ENCODE results near the gene FADS3.

FADS3 gene

DNA sequence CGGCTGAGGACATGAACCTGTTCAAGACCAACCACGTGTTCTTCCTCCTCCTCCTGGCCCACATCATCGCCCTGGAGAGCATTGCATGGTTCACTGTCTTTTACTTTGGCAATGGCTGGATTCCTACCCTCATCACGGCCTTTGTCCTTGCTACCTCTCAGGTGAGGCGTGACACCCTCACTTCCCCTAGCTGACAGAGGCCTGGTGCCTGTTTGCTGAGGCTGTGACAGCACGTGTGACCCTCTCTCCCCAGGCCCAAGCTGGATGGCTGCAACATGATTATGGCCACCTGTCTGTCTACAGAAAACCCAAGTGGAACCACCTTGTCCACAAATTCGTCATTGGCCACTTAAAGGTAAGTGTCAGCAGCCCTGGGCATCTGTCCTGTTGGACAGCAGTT is 51.0 kb downstream of the FADS3 start:
- TF ChIP-seq, protein P1, sequence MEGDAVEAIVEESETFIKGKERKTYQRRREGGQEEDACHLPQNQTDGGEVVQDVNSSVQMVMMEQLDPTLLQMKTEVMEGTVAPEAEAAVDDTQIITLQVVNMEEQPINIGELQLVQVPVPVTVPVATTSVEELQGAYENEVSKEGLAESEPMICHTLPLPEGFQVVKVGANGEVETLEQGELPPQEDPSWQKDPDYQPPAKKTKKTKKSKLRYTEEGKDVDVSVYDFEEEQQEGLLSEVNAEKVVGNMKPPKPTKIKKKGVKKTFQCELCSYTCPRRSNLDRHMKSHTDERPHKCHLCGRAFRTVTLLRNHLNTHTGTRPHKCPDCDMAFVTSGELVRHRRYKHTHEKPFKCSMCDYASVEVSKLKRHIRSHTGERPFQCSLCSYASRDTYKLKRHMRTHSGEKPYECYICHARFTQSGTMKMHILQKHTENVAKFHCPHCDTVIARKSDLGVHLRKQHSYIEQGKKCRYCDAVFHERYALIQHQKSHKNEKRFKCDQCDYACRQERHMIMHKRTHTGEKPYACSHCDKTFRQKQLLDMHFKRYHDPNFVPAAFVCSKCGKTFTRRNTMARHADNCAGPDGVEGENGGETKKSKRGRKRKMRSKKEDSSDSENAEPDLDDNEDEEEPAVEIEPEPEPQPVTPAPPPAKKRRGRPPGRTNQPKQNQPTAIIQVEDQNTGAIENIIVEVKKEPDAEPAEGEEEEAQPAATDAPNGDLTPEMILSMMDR (IDR thresholded peaks at IDR 0.05; ENCODE audit: low read depth, low read length): no peak
- DNase-seq (ENCODE audit: extremely low read depth, low read depth): no peak

DNA sequence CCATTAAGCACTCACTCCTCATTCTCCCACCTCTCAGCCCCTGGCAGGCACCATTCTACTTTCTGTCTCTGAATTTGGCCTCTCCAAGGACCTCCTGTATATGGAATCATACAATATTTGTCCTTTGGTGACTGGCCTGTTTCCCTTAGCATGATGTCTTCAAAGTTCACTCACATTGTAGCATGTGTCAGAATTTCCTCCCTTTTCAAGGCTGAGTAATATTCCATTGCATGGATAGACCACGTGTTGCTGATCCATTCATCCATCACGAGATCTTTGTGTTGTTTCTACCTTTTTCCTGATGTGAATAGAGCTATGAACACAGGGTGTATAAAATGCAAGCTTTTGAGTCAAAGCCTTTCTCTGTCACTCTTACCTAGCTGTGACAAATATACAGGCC is 51.6 kb downstream of the FADS3 start:
- TF ChIP-seq, protein P1 (IDR thresholded peaks at IDR 0.05; ENCODE audit: low read depth, low read length): no peak
- no peak for DNase-seq (ENCODE audit: extremely low read depth, low read depth)

DNA sequence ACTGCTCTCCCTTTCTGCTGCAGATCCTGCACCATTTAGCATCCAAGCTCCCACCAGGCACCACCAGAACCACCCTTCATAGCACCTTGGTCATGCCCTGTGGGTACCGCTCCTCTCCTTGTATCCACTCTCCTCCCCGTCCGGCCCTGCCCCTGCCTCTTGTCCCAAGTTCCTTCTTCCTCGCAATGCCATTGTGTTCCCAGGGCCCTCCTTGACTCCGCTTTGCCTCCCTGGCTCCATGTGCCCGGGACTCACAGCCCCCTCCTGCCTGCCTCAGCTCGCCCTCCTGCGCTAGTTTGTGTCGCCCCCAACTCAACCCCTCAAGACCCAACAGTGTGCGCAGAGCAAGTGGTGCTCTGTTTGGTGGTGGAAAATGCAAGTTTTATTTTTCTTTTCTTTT is 52.4 kb downstream of the FADS3 start:
- DNase-seq (ENCODE audit: extremely low read depth, low read depth): no peak
- TF ChIP-seq, protein P1 (IDR thresholded peaks at IDR 0.05; ENCODE audit: low read depth, low read length): no peak

DNA sequence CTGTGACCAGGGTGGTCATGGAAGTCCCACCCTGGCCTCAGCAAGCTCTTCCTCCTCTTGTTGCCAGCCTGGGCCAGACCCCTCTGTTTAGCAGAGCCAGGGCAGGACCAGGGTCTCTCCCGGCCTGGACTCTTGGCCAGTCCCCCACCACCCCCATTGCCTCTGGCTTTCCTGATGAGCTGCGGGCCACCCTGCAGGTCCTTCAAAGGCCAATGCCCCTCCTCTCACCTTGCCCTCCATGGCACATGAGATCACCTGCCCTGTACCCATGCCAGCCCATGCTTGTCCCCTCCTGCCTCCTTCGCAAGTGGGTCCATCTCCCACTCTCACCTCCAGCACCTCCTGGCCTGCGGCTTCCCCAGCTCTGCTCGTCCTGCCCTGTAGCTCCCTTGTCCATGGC is 52.8 kb downstream of the FADS3 start:
- DNase-seq (ENCODE audit: extremely low read depth, low read depth): no peak
- TF ChIP-seq, protein P1 (IDR thresholded peaks at IDR 0.05; ENCODE audit: low read depth, low read length): no peak

DNA sequence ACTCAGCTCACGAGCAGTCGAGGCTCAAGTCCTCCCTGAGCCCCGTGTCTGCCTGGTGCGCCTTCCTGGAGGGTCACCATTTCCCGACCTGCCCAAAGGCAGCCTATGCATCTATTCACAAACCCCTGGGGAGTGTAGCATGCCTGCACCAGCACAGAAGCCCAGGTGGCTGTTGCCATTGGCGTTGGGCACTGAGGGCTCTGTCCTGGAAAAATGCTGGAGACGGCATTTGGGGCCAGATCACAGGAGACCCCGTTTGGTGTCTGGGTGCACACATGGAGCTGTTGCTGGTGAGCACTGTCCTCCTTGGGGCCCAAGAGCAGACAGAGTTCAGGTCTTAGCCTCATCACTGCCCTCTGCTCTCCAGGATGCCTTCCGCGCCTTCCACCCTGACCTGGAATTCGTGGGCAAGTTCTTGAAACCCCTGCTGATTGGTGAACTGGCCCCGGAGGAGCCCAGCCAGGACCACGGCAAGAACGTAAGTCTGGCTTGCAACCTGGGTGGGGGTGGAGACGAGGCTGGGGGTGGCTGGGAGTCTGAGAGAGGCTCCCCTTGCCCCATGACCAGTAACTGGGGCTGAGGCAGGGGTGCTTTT is 53.8 kb downstream of the FADS3 start:
- TF ChIP-seq, protein P1 (IDR thresholded peaks at IDR 0.05; ENCODE audit: low read depth, low read length): no peak
- no peak for DNase-seq (ENCODE audit: extremely low read depth, low read depth)

DNA sequence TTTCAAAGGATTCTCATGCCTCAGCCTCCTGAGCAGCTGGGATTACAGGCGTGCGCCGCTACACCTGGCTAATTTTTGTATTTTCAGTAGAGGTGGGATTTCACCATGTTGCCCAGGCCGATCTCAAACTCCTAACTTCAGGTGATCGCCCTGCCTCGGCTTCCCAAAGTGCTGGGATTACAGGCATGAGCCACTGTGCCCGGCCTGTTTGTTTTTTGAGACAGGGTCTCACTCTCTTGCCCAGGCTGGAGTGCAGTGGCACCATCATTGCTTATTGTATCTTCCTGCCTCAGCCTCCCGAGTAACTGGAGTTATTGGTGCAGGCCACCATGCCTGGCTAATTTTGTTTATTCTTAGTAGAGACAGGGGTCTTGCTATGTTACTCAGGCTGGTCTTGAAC is 55.2 kb downstream of the FADS3 start:
- TF ChIP-seq, protein P1 (IDR thresholded peaks at IDR 0.05; ENCODE audit: low read depth, low read length): no peak

DNA sequence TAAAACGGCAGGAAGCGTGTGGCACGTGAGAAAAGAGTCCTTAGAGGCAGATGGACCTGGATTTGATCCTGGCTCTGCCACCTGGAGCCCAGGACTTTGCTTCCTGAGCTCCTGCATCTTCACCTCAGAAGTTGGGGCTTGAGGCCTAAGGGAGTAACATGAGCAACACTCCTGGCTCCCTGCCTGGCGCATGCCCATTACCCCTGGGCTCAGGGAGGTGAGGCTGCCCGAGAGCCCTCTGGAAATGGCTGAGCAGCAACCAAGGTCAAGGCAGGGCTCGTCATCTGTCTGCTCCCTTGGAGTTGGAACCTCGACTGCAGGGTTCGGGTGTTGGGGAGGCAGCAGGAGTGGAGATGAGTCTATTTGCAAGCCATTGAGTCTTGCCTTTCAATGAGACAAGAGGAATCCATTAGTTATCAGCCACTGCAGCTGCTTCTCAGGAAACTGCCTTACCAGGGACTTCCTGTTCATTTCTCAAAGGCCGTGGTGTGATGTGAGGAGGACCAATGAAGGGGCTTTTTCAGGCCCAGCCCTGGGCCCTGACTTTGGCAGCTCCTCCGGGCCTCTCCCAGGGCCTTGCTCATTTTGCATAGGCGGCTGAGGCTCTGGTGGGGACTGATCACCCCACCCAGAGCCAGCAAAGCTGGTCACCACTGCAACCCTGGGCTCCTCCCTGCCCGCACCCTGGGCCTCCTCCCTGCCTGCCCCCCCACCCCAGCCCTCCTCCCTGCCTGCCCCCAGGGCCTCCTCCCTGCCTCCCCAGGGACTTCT is 56.9 kb downstream of the FADS3 start:
- TF ChIP-seq, protein P1 (IDR thresholded peaks at IDR 0.05; ENCODE audit: low read depth, low read length): no peak
- DNase-seq (ENCODE audit: extremely low read depth, low read depth): no peak

More for the DNA sequence above, 55.2 kb downstream of the FADS3 start:
- no peak for DNase-seq (ENCODE audit: extremely low read depth, low read depth)
